ENCODE results near the gene PLCB4.

PLCB4 gene

GRCh38 chr20:9348316-9348715, 279.4 kb downstream of the PLCB4 start:
- in situ Hi-C loops (cut with MboI; ENCODE audit: low sequenced_read_pairs) = no loop called here
- H3K36me3 ChIP-seq (replicated peaks) = no peaks in the 10 kb centered on the region
- H3K4me3 ChIP-seq = no peak overlapping the region
- DNase-seq (ENCODE audit: low spot score in 2 of 2) = no peak
- H3K9me3 ChIP-seq = no peaks in the 10 kb centered on the region
- H3K4me1 ChIP-seq = no peaks in the 10 kb centered on the region
- H3K27me3 ChIP-seq (ENCODE audit: low read depth) = no peaks in the 10 kb centered on the region

GRCh38 chr20:9348747-9349146, 279.9 kb downstream of the PLCB4 start:
- Histone ChIP-seq H3K9me3 (no peaks in the 10 kb centered on the region), H3K4me1 (no peaks in the 10 kb centered on the region), H3K36me3 (replicated peaks) (no peaks in the 10 kb centered on the region), H3K27me3 (ENCODE audit: low read depth) (no peaks in the 10 kb centered on the region), H3K4me3 (no peak overlapping the region)
- in situ Hi-C loops (cut with MboI; ENCODE audit: low sequenced_read_pairs) = no loop called here
- DNase-seq (ENCODE audit: low spot score in 2 of 2) = no peak

- no peak overlapping the region for H3K4me3 ChIP-seq
- DNase-seq (ENCODE audit: low spot score in 2 of 2) = no peak
- no peaks in the 10 kb centered on the region for H3K4me1 ChIP-seq
- H3K9me3 ChIP-seq = no peaks in the 10 kb centered on the region
- in situ Hi-C loops (cut with MboI; ENCODE audit: low sequenced_read_pairs) = no loop called here
- no peaks in the 10 kb centered on the region for H3K36me3 ChIP-seq (replicated peaks)
- no peaks in the 10 kb centered on the region for H3K27me3 ChIP-seq (ENCODE audit: low read depth)
Observed at GRCh38 chr20:9349249-9349648, 280.4 kb downstream of the PLCB4 start.

- no peaks in the 10 kb centered on the region for H3K4me1 ChIP-seq
- H3K27me3 ChIP-seq (ENCODE audit: low read depth) = no peaks in the 10 kb centered on the region
- no peaks in the 10 kb centered on the region for H3K9me3 ChIP-seq
- DNase-seq (ENCODE audit: low spot score in 2 of 2) = no peak
- H3K4me3 ChIP-seq = no peak overlapping the region
- H3K36me3 ChIP-seq (replicated peaks) = no peaks in the 10 kb centered on the region
- in situ Hi-C loops (cut with MboI; ENCODE audit: low sequenced_read_pairs) = no loop called here
Observed at GRCh38 chr20:9352739-9353138, 283.9 kb downstream of the PLCB4 start.

- no peaks in the 10 kb centered on the region for H3K9me3 ChIP-seq
- no peaks in the 10 kb centered on the region for H3K27me3 ChIP-seq (ENCODE audit: low read depth)
- H3K4me3 ChIP-seq = no peak overlapping the region
- no peaks in the 10 kb centered on the region for H3K36me3 ChIP-seq (replicated peaks)
- DNase-seq (ENCODE audit: low spot score in 2 of 2) = no peak
- H3K4me1 ChIP-seq = no peaks in the 10 kb centered on the region
- in situ Hi-C loops (cut with MboI; ENCODE audit: low sequenced_read_pairs) = no loop called here
Observed at GRCh38 chr20:9353180-9353915, 284.5 kb downstream of the PLCB4 start.

GRCh38 chr20:9353916-9354276, 285.0 kb downstream of the PLCB4 start:
- Histone ChIP-seq H3K27me3 (ENCODE audit: low read depth) (no peaks in the 10 kb centered on the region), H3K4me1 (no peaks in the 10 kb centered on the region), H3K4me3 (no peak overlapping the region), H3K36me3 (replicated peaks) (no peaks in the 10 kb centered on the region), H3K9me3 (no peaks in the 10 kb centered on the region)
- in situ Hi-C loops (cut with MboI; ENCODE audit: low sequenced_read_pairs) = no loop called here
- no peak for DNase-seq (ENCODE audit: low spot score in 2 of 2)

GRCh38 chr20:9354579-9354978, 285.7 kb downstream of the PLCB4 start:
- Histone ChIP-seq H3K36me3 (replicated peaks) (no peaks in the 10 kb centered on the region), H3K4me3 (no peak overlapping the region), H3K4me1 (no peaks in the 10 kb centered on the region), H3K9me3 (no peaks in the 10 kb centered on the region), H3K27me3 (ENCODE audit: low read depth) (no peaks in the 10 kb centered on the region)
- in situ Hi-C loops (cut with MboI; ENCODE audit: low sequenced_read_pairs) = no loop called here
- no peak for DNase-seq (ENCODE audit: low spot score in 2 of 2)

GRCh38 chr20:9358001-9358400, 289.1 kb downstream of the PLCB4 start:
- no peak for DNase-seq (ENCODE audit: low spot score in 2 of 2)
- no peak overlapping the region for H3K4me3 ChIP-seq
- H3K27me3 ChIP-seq (ENCODE audit: low read depth) = no peaks in the 10 kb centered on the region
- in situ Hi-C loops (cut with MboI; ENCODE audit: low sequenced_read_pairs) = no loop called here
- H3K4me1 ChIP-seq = no peaks in the 10 kb centered on the region
- H3K36me3 ChIP-seq (replicated peaks) = no peaks in the 10 kb centered on the region
- no peaks in the 10 kb centered on the region for H3K9me3 ChIP-seq

- H3K27me3 ChIP-seq (ENCODE audit: low read depth) = no peaks in the 10 kb centered on the region
- no peaks in the 10 kb centered on the region for H3K36me3 ChIP-seq (replicated peaks)
- in situ Hi-C loops (cut with MboI; ENCODE audit: low sequenced_read_pairs) = loop anchor here (5.0 kb wide), 1 partner anchor 602 kb away; no protein-coding TSS in a partner anchor
- no peaks in the 10 kb centered on the region for H3K4me1 ChIP-seq
- no peak overlapping the region for H3K4me3 ChIP-seq
- DNase-seq (ENCODE audit: low spot score in 2 of 2) = peak; percentile 49 to 62
- H3K9me3 ChIP-seq = no peaks in the 10 kb centered on the region
Observed at GRCh38 chr20:9359561-9360308, 290.8 kb downstream of the PLCB4 start.

- in situ Hi-C loops (cut with MboI; ENCODE audit: low sequenced_read_pairs) = loop anchor here (5.0 kb wide), 1 partner anchor 603 kb away; no protein-coding TSS in a partner anchor
- no peaks in the 10 kb centered on the region for H3K27me3 ChIP-seq (ENCODE audit: low read depth)
- no peak for DNase-seq (ENCODE audit: low spot score in 2 of 2)
- no peaks in the 10 kb centered on the region for H3K9me3 ChIP-seq
- no peaks in the 10 kb centered on the region for H3K4me1 ChIP-seq
- H3K4me3 ChIP-seq = no peak overlapping the region
- H3K36me3 ChIP-seq (replicated peaks) = no peaks in the 10 kb centered on the region
Observed at GRCh38 chr20:9360431-9360830, 291.5 kb downstream of the PLCB4 start.

- Histone ChIP-seq H3K27me3 (ENCODE audit: low read depth) (no peaks in the 10 kb centered on the region), H3K36me3 (replicated peaks) (no peaks in the 10 kb centered on the region), H3K4me3 (no peak overlapping the region), H3K9me3 (no peaks in the 10 kb centered on the region), H3K4me1 (peaks cover 5% of the 10 kb centered on the region)
- in situ Hi-C loops (cut with MboI; ENCODE audit: low sequenced_read_pairs) = loop anchor here (5.0 kb wide), 1 partner anchor 606 kb away; no protein-coding TSS in a partner anchor
- DNase-seq (ENCODE audit: low spot score in 2 of 2) = no peak
Observed at GRCh38 chr20:9363673-9364072, 294.8 kb downstream of the PLCB4 start.

- no peak for DNase-seq (ENCODE audit: low spot score in 2 of 2)
- no peaks in the 10 kb centered on the region for H3K36me3 ChIP-seq (replicated peaks)
- in situ Hi-C loops (cut with MboI; ENCODE audit: low sequenced_read_pairs) = no loop called here
Observed at GRCh38 chr20:9367328-9367727, 298.4 kb downstream of the PLCB4 start.

GRCh38 chr20:9367746-9368145, 298.9 kb downstream of the PLCB4 start:
- Histone ChIP-seq H3K4me1 (peaks cover 5% of the 10 kb centered on the region), H3K4me3 (no peak overlapping the region), H3K9me3 (no peaks in the 10 kb centered on the region; the same call in 1 of the 2 replicates), H3K27me3 (ENCODE audit: low read depth) (no peaks in the 10 kb centered on the region), H3K36me3 (replicated peaks) (no peaks in the 10 kb centered on the region)
- in situ Hi-C loops (cut with MboI; ENCODE audit: low sequenced_read_pairs) = no loop called here
- no peak for DNase-seq (ENCODE audit: low spot score in 2 of 2)

More at GRCh38 chr20:9367328-9367727, 298.4 kb downstream of the PLCB4 start:
- no peaks in the 10 kb centered on the region for H3K27me3 ChIP-seq (ENCODE audit: low read depth)
- H3K4me1 ChIP-seq = peaks cover 5% of the 10 kb centered on the region
- no peaks in the 10 kb centered on the region for H3K9me3 ChIP-seq
- no peak overlapping the region for H3K4me3 ChIP-seq

GRCh38 chr20:9368893-9369292, 300.0 kb downstream of the PLCB4 start:
- DNase-seq (ENCODE audit: low spot score in 2 of 2) = no peak
- H3K27me3 ChIP-seq (ENCODE audit: low read depth) = no peaks in the 10 kb centered on the region
- no peaks in the 10 kb centered on the region; the same call in 1 of the 2 replicates for H3K9me3 ChIP-seq
- in situ Hi-C loops (cut with MboI; ENCODE audit: low sequenced_read_pairs) = no loop called here
- H3K4me3 ChIP-seq = no peak overlapping the region
- H3K4me1 ChIP-seq = peaks cover 10% of the 10 kb centered on the region
- no peaks in the 10 kb centered on the region for H3K36me3 ChIP-seq (replicated peaks)
